ENCODE measurements around the gene RBM8A. TPM values are rescaled to one million over a fixed set of nuclear protein-coding genes. Genes with fewer than 3 reads are reported as not detected.

RBM8A gene
- total and polyA plus RNA-seq, 9 of the 15 experiments (the other 6 are each of a cell fraction or from before 2014, with no cell fraction given): 215 to 1,035 (median 291) TPM

DNA sequence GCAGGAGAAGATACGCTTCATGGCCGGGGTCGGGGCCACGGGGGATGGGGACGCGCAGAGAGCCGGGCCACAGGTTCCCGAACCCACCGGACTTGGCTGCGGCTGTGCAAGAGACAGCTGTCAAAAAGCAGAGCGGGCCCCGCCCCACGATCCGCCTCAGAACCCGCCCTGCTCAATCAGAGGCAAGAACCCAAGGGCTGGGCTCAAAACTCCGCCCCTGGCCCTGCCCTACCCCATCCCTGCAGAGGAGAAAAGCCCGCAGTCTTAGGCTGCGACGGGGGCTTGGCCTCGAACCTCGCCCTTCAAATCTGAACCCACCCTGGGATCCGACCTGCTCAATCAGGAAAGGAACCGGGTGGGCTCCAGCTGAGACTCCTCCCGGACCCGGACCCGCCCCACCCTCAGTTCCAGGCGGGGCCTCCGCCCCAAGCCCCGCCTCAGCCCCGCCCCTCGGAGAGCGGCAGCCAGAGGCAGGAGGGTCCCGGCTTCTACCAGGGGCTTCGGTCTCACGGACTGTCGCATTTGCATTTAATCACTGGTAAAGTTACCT, 41.5 kb downstream of the RBM8A start, which contains the start of gene ANKRD35:
TSS of gene ANKRD35 (minus strand) at position 129 of the 550 bp plus-strand sequence. CDS start at position 21, 108 bp downstream.
- FAIRE-seq (peak; percentile 77), DNase-seq (ENCODE audit: extremely low read depth in 1 of 4, low spot score in 3 of 4) (peak; percentile 90 to 95 (median 94)), ATAC-seq (peak; percentile 100)
- Histone ChIP-seq H2AFZ (ENCODE audit: low read depth, low read length) (peak within 1 kb of the TSS; percentile 90), H3K27ac (ENCODE audit: extremely low read depth, low read depth, low read length) (no peak within 1 kb of the TSS), H3K9ac (ENCODE audit: insufficient read depth in 1 of 2, low read depth in 2 of 2, low read length in 2 of 2) (peak within 1 kb of the TSS in 1 of 2 experiments; percentile 68; a peak in 2 of 4 replicates), H3K79me2 (ENCODE audit: control insufficient read depth, insufficient read depth, low read length) (no peaks in the 10 kb centered on the region), H3K27me3 (ENCODE audit: control insufficient read depth in 2 of 2, insufficient read depth in 2 of 2, low read length in 2 of 2) (peaks cover 7 to 10% of the 10 kb centered on the region in 2 experiments; a peak in 4 of 5 replicates), H3K9me3 (replicated peaks; ENCODE audit: control insufficient read depth, insufficient read depth, low read depth, low read length) (no peaks in the 10 kb centered on the region), H3K4me2 (ENCODE audit: insufficient read depth, low read length) (peak within 1 kb of the TSS; percentile 72), H3K4me1 (replicated peaks in 1 of 2; ENCODE audit: control insufficient read depth in 2 of 2, insufficient read depth in 2 of 2, low read length in 2 of 2) (peaks cover 3 to 14% of the 10 kb centered on the region in 2 experiments; a peak in 4 of 5 replicates), H4K20me1 (replicated peaks; ENCODE audit: control insufficient read depth, insufficient read depth, low read length) (no peaks in the 10 kb centered on the region), H3K36me3 (ENCODE audit: control insufficient read depth, insufficient read depth, low read length) (no peaks in the 10 kb centered on the region), H3K9me1 (ENCODE audit: control insufficient read depth, insufficient read depth, low read length) (no peaks in the 10 kb centered on the region), H3K4me3 (peak within 1 kb of the TSS; percentile 56)
- intact Hi-C loops (cut with micrococcal nuclease): no loop called here
- BruUV-seq (replicated peaks): no TSS peak
- 1% methylated on average over 22 of the region's 36 CpGs for WGBS (ENCODE audit: insufficient coverage, low coverage, missing lambda C conversion rate)
- ChIA-PET POLR2A (interaction anchor here (0.6 to 1.2 kb wide), 5 partner anchors 25 to 166 kb away, joined by 3 to 4 read pairs (median 3); partner anchors contain the start of gene RBM8A), CTCF (ENCODE audit: low intra/inter-chr PET ratio) (interaction anchor here (0.5 kb wide), 1 partner anchor 41 kb away, joined by 3 read pairs; the partner anchor contains the start of gene NUDT17)
- in situ Hi-C loops (cut with MboI): no loop called here
- TF ChIP-seq, protein P1, sequence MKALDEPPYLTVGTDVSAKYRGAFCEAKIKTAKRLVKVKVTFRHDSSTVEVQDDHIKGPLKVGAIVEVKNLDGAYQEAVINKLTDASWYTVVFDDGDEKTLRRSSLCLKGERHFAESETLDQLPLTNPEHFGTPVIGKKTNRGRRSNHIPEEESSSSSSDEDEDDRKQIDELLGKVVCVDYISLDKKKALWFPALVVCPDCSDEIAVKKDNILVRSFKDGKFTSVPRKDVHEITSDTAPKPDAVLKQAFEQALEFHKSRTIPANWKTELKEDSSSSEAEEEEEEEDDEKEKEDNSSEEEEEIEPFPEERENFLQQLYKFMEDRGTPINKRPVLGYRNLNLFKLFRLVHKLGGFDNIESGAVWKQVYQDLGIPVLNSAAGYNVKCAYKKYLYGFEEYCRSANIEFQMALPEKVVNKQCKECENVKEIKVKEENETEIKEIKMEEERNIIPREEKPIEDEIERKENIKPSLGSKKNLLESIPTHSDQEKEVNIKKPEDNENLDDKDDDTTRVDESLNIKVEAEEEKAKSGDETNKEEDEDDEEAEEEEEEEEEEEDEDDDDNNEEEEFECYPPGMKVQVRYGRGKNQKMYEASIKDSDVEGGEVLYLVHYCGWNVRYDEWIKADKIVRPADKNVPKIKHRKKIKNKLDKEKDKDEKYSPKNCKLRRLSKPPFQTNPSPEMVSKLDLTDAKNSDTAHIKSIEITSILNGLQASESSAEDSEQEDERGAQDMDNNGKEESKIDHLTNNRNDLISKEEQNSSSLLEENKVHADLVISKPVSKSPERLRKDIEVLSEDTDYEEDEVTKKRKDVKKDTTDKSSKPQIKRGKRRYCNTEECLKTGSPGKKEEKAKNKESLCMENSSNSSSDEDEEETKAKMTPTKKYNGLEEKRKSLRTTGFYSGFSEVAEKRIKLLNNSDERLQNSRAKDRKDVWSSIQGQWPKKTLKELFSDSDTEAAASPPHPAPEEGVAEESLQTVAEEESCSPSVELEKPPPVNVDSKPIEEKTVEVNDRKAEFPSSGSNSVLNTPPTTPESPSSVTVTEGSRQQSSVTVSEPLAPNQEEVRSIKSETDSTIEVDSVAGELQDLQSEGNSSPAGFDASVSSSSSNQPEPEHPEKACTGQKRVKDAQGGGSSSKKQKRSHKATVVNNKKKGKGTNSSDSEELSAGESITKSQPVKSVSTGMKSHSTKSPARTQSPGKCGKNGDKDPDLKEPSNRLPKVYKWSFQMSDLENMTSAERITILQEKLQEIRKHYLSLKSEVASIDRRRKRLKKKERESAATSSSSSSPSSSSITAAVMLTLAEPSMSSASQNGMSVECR (CRISPR knock-in tag; IDR thresholded peaks at IDR 0.05): 0 out of 2 replicates have a peak, but pooled peaks have one; percentile 41
- TF ChIP-seq HNRNPLL (IDR thresholded peaks at IDR 0.05; ENCODE audit: low read depth, low read length, poor library complexity, severe bottlenecking) (no peak), SIN3A (IDR thresholded peaks at IDR 0.05; ENCODE audit: borderline replicate concordance in 2 of 2, control insufficient read depth in 1 of 2, low read depth in 2 of 2, low read length in 2 of 2) (peak in 1 of 2 experiments; percentile 59; a peak in 1 of 4 replicates), SNRNP70 (optimal IDR thresholded peaks at IDR 0.05; ENCODE audit: low read depth, low read length) (no peak), ZNF57 (CRISPR knock-in tag; IDR thresholded peaks at IDR 0.05) (no peak), RBM22 (IDR thresholded peaks at IDR 0.05; ENCODE audit: low read depth, low read length, poor library complexity, severe bottlenecking) (no peak), IRF2 (CRISPR knock-in tag; IDR thresholded peaks at IDR 0.05) (no peak), MAZ (CRISPR knock-in tag; conservative IDR thresholded peaks at IDR 0.05 in 1 of 2, IDR thresholded peaks at IDR 0.05 in 1 of 2) (peak; percentile 67 to 71; a peak in 3 of 4 replicates)
- TF ChIP-seq, protein P2, sequence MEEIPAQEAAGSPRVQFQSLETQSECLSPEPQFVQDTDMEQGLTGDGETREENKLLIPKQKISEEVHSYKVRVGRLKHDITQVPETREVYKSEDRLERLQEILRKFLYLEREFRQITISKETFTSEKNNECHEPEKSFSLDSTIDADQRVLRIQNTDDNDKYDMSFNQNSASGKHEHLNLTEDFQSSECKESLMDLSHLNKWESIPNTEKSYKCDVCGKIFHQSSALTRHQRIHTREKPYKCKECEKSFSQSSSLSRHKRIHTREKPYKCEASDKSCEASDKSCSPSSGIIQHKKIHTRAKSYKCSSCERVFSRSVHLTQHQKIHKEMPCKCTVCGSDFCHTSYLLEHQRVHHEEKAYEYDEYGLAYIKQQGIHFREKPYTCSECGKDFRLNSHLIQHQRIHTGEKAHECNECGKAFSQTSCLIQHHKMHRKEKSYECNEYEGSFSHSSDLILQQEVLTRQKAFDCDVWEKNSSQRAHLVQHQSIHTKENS (CRISPR knock-in tag; IDR thresholded peaks at IDR 0.05): no peak
- TF ChIP-seq, protein P3, sequence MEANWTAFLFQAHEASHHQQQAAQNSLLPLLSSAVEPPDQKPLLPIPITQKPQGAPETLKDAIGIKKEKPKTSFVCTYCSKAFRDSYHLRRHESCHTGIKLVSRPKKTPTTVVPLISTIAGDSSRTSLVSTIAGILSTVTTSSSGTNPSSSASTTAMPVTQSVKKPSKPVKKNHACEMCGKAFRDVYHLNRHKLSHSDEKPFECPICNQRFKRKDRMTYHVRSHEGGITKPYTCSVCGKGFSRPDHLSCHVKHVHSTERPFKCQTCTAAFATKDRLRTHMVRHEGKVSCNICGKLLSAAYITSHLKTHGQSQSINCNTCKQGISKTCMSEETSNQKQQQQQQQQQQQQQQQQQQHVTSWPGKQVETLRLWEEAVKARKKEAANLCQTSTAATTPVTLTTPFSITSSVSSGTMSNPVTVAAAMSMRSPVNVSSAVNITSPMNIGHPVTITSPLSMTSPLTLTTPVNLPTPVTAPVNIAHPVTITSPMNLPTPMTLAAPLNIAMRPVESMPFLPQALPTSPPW (CRISPR knock-in tag; IDR thresholded peaks at IDR 0.05): peak; percentile 71
- TF ChIP-seq, protein P4, sequence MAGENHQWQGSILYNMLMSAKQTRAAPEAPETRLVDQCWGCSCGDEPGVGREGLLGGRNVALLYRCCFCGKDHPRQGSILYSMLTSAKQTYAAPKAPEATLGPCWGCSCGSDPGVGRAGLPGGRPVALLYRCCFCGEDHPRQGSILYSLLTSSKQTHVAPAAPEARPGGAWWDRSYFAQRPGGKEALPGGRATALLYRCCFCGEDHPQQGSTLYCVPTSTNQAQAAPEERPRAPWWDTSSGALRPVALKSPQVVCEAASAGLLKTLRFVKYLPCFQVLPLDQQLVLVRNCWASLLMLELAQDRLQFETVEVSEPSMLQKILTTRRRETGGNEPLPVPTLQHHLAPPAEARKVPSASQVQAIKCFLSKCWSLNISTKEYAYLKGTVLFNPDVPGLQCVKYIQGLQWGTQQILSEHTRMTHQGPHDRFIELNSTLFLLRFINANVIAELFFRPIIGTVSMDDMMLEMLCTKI (IDR thresholded peaks at IDR 0.05; ENCODE audit: partially characterized antibody): no peak

Data from K562 (cell line).